Caco-2 (cell line): ENCODE results near the gene ACSM3. TPM values are rescaled to one million over a fixed set of nuclear protein-coding genes. Genes with fewer than 3 reads are reported as not detected.

Experiments
- BruUV-seq: library from RNA; stranded (reverse); fragments of 400-500 nt; replicated peaks from 2 replicates; lab custom pipeline; 2021; lab: Mats Ljungman, UMichigan
- CTCF ChIA-PET: fragments of 300-600 bp; sonication (Branson Sonifier 250); formaldehyde crosslinking; loops from one replicate; lab custom pipeline; 2022; ENCODE audit warnings: antibody characterized with exemption; lab: Charles Lee
- POLR2A ChIA-PET: fragments of 300-600 bp; sonication (Branson Sonifier 250); formaldehyde crosslinking; loops from one replicate; lab custom pipeline; 2022; ENCODE audit warnings: antibody characterized with exemption; lab: Charles Lee
- DNase-seq, 2 experiments: peaks; one replicate each; pipeline versions ENCODE4 v3.0.0 to v3.0.0-alpha.2; 2020 to 2022
- H3K27me3 ChIP-seq: replicated peaks from 2 replicates; pipeline ENCODE4 v1.6.0; 2011; ENCODE audit warnings: low read length; ENCODE audit not compliant: control insufficient read depth, insufficient read depth
- H3K36me3 ChIP-seq: 2 replicates; pipeline ENCODE4 v1.5.1; 2011; ENCODE audit warnings: low read length; ENCODE audit not compliant: control insufficient read depth, insufficient read depth
- H3K4me1 ChIP-seq: fragments of 250-450 bp; sonication (Bioruptor Pico); 2 replicates; pipeline ENCODE4 v1.5.1; 2020; ENCODE audit warnings: mild to moderate bottlenecking
- H3K4me3 ChIP-seq: 2 replicates; pipeline ENCODE4 v1.5.1; 2011; ENCODE audit warnings: low read depth, mild to moderate bottlenecking, control low read depth, low read length
- H3K9me3 ChIP-seq: fragments of 250-450 bp; sonication (Bioruptor Pico); 2 replicates; pipeline ENCODE4 v1.5.1; 2020; ENCODE audit warnings: mild to moderate bottlenecking, moderate library complexity
- H3K27ac Mint-ChIP-seq: one replicate; pipeline ENCODE4 v1.8.0; 2022; ENCODE audit warnings: mixed read lengths; ENCODE audit not compliant: unreplicated experiment
- H3K27me3 Mint-ChIP-seq: one replicate; pipeline ENCODE4 v1.8.0; 2022; ENCODE audit warnings: mixed read lengths; ENCODE audit not compliant: insufficient read depth, unreplicated experiment
- H3K36me3 Mint-ChIP-seq: one replicate; pipeline ENCODE4 v1.8.0; 2022; ENCODE audit warnings: mild to moderate bottlenecking, mixed read lengths; ENCODE audit not compliant: insufficient read depth, unreplicated experiment
- H3K4me1 Mint-ChIP-seq: one replicate; pipeline ENCODE4 v1.8.0; 2022; ENCODE audit warnings: low read depth, mixed read lengths; ENCODE audit not compliant: unreplicated experiment
- H3K4me3 Mint-ChIP-seq: one replicate; pipeline ENCODE4 v1.8.0; 2022; ENCODE audit warnings: mild to moderate bottlenecking, moderate library complexity, mixed read lengths; ENCODE audit not compliant: unreplicated experiment
- H3K9me3 Mint-ChIP-seq: one replicate; pipeline ENCODE4 v1.8.0; 2022; ENCODE audit warnings: mixed read lengths; ENCODE audit not compliant: unreplicated experiment
- intact Hi-C: fragments of 100-400 bp; cut with micrococcal nuclease; formaldehyde crosslinking; loops from one replicate; pipeline ENCODE4 v1.10.0; 2022; ENCODE audit not compliant: unreplicated experiment
- total RNA-seq: library from RNA; stranded (reverse); gene quantifications from 2 replicates; pipeline ENCODE4 v1.2.3, GENCODE V29; 2022
- TF ChIP-seq, protein P1 (sequence below), 2 experiments: fragments of 200-600 bp in 1 of 2; IDR thresholded peaks; 1 replicate in 1 of 2; 2 replicates in 1 of 2; pipeline versions ENCODE4 v1.5.1 to v1.8.0; 2011 to 2022; ENCODE audit warnings: antibody characterized with exemption in 1 of 2, control low read depth in 1 of 2, inconsistent platforms in 1 of 2, low read depth in 1 of 2, low read length in 1 of 2, mild to moderate bottlenecking in 1 of 2, moderate library complexity in 1 of 2; ENCODE audit not compliant: insufficient read depth in 1 of 2, severe bottlenecking in 1 of 2, unreplicated experiment in 1 of 2

ACSM3 gene
- total RNA-seq, 1 experiment from 2014 or later = 6.9 TPM

DNA sequence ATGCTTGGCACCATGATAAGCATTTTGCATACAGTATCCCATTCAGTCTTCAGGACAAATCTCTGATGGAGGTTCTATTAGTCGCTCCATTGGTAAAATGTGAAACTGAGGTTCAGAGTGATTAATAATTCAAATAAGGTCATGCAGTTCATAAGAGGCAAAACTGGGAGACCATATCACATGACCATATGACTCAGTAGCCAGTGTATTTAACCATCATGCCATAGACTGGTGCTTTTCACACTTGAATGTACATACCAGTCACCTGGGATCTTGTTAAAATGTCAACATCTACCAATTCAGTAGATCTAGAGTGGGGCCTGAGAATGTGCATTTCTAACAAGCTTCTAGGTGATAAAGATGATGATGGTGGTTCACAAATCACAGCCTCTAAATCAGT lies 4.3 kb downstream of the ACSM3 start:
- no peaks in the 10 kb centered on the region for H3K4me1 Mint-ChIP-seq
- CTCF ChIA-PET = no interaction called here
- peaks cover 5% of the 10 kb centered on the region for H3K36me3 Mint-ChIP-seq

DNA sequence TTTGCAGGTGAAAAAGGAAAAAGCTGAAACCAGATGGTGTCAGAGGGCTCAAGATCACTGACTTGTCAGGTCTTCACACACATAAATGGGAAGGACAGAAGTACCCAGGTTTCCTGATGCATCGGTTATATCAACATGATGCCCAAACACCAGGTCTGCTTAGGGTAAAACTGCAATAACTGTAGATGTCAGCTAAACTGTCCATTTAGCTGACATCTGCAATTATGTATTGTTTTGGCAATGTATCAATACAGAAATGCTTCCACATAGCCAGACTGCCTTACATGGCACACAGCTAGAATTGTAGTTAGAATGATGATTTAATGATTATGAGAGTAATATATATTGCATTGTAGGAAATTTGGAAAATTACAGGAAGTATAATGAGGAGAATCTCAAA lies 5.0 kb downstream of the ACSM3 start:
- no TSS peak for BruUV-seq
- ChIA-PET POLR2A (no interaction called here), CTCF (interaction anchor here (0.6 kb wide), 1 partner anchor 9 kb away, joined by 3 read pairs; no protein-coding TSS in a partner anchor)
- intact Hi-C loops = no loop called here
- no peaks in the 10 kb centered on the region for H3K4me1 Mint-ChIP-seq
- no peak for DNase-seq
- no peaks in the 10 kb centered on the region for H3K36me3 ChIP-seq
- H3K4me1 ChIP-seq = peaks cover 7% of the 10 kb centered on the region; the same call in 1 of the 2 replicates
- peaks cover 10% of the 10 kb centered on the region for H3K27me3 Mint-ChIP-seq
- no peak overlapping the region for H3K4me3 Mint-ChIP-seq
- no peaks in the 10 kb centered on the region for H3K9me3 ChIP-seq
- H3K9me3 Mint-ChIP-seq = peaks cover 9% of the 10 kb centered on the region
- TF ChIP-seq, protein P1, sequence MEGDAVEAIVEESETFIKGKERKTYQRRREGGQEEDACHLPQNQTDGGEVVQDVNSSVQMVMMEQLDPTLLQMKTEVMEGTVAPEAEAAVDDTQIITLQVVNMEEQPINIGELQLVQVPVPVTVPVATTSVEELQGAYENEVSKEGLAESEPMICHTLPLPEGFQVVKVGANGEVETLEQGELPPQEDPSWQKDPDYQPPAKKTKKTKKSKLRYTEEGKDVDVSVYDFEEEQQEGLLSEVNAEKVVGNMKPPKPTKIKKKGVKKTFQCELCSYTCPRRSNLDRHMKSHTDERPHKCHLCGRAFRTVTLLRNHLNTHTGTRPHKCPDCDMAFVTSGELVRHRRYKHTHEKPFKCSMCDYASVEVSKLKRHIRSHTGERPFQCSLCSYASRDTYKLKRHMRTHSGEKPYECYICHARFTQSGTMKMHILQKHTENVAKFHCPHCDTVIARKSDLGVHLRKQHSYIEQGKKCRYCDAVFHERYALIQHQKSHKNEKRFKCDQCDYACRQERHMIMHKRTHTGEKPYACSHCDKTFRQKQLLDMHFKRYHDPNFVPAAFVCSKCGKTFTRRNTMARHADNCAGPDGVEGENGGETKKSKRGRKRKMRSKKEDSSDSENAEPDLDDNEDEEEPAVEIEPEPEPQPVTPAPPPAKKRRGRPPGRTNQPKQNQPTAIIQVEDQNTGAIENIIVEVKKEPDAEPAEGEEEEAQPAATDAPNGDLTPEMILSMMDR (IDR thresholded peaks at IDR 0.05; ENCODE audit: insufficient read depth in 1 of 2, low read depth in 1 of 2, low read length in 1 of 2, severe bottlenecking in 1 of 2, unreplicated experiment in 1 of 2) = no peak
- peaks cover 2% of the 10 kb centered on the region for H3K36me3 Mint-ChIP-seq
- H3K27ac Mint-ChIP-seq = no peak overlapping the region
- H3K4me3 ChIP-seq = no peak overlapping the region
- no peaks in the 10 kb centered on the region for H3K27me3 ChIP-seq

More for the DNA sequence above, 4.3 kb downstream of the ACSM3 start:
- H3K36me3 ChIP-seq = no peaks in the 10 kb centered on the region
- Mint-ChIP-seq H3K27me3 (peaks cover 4% of the 10 kb centered on the region), H3K9me3 (peaks cover 4% of the 10 kb centered on the region), H3K27ac (no peak overlapping the region), H3K4me3 (no peak overlapping the region)
- no peak for DNase-seq
- TF ChIP-seq, protein P1 (IDR thresholded peaks at IDR 0.05; ENCODE audit: insufficient read depth in 1 of 2, low read depth in 1 of 2, low read length in 1 of 2, severe bottlenecking in 1 of 2, unreplicated experiment in 1 of 2) = no peak
- H3K4me1 ChIP-seq = peaks cover 7% of the 10 kb centered on the region; the same call in 1 of the 2 replicates
- H3K4me3 ChIP-seq = no peak overlapping the region
- H3K27me3 ChIP-seq = no peaks in the 10 kb centered on the region
- intact Hi-C loops = no loop called here
- POLR2A ChIA-PET = no interaction called here
- H3K9me3 ChIP-seq = no peaks in the 10 kb centered on the region
- BruUV-seq = no TSS peak

DNA sequence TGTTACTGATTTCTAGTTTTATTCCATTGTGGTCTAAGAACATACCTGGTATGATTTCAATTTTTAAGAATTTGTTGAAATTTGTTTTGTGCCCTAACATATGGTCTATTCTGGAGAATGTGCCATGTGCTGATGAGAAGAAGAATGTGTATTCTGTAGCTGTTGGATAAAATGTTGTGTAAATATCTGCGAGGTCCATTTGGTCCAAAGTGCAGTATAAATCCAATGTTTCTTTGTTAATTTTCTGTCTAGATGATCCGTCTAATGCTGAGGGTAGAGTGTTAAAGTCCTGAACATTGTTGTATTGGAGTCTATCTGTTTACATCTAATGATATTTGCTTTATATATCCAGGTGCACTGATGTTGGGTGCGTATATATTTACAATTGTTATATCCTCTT lies 9.9 kb downstream of the ACSM3 start:
- POLR2A ChIA-PET = no interaction called here
- no peak overlapping the region for H3K27ac Mint-ChIP-seq
- intact Hi-C loops = no loop called here

More for the DNA sequence above, 9.9 kb downstream of the ACSM3 start:
- Mint-ChIP-seq H3K9me3 (peaks cover 9% of the 10 kb centered on the region), H3K4me1 (no peaks in the 10 kb centered on the region), H3K36me3 (no peaks in the 10 kb centered on the region), H3K4me3 (no peak overlapping the region), H3K27me3 (peaks cover 10% of the 10 kb centered on the region)
- H3K27me3 ChIP-seq = no peaks in the 10 kb centered on the region
- DNase-seq = no peak
- H3K9me3 ChIP-seq = no peaks in the 10 kb centered on the region
- no peak overlapping the region for H3K4me3 ChIP-seq
- TF ChIP-seq, protein P1 (IDR thresholded peaks at IDR 0.05; ENCODE audit: insufficient read depth in 1 of 2, low read depth in 1 of 2, low read length in 1 of 2, severe bottlenecking in 1 of 2, unreplicated experiment in 1 of 2) = no peak
- no peaks in the 10 kb centered on the region for H3K36me3 ChIP-seq
- BruUV-seq = no TSS peak
- CTCF ChIA-PET = interaction anchor here (0.6 to 0.9 kb wide), 3 partner anchors 10 to 134 kb away, joined by 3 to 5 read pairs (median 3); no protein-coding TSS in a partner anchor
- H3K4me1 ChIP-seq = no peaks in the 10 kb centered on the region
